Left cardiac atrium (tissue), 4 donors: ENCODE measurements around the gene FBXO7. TPM values are rescaled to one million over a fixed set of nuclear protein-coding genes. Genes with fewer than 3 reads are reported as not detected.

Experiments used
- ATAC-seq, 2 donors: fragments of 200-7000 bp; cut with Tn5 transposase; one replicate each; pipeline ENCODE4 v1.9.1; 2020; ENCODE audit warnings: mild to moderate bottlenecking in 2 of 2, moderate library complexity in 2 of 2
- DNase-seq: peaks from one replicate; pipeline ENCODE4 v3.0.0-alpha.2; 2020
- intact Hi-C, 2 donors: fragments of 100-400 bp; cut with DNase I; formaldehyde crosslinking; loops; one replicate each; pipeline versions ENCODE4 v1.14.1 to v1.15.1; 2022 to 2023
- total RNA-seq, 2 donors: library from RNA; stranded (reverse); fragmentation: NEBNext Ultra II Directional; extraction: Animal tissue kit (Norgen Biotek cat#: 25700); gene quantifications; one replicate each; pipeline ENCODE4 v1.2.1, GENCODE V29; 2021
- donor health status: DM: no; HTN: yes; CAD: no.
- donor health status: DM: no; HTN: yes; CAD: no; lungs with severe emphysema.
- donor health status: DM: yes; HTN: yes; CAD: no.
- donor health status: Dilated cardiomyopathy.

The FBXO7 gene
- total RNA-seq, 2 donors from 2014 or later, result 40.0 to 48.4 TPM

GRCh38 chr22:32527756-32528155 is 53.1 kb downstream of the FBXO7 start:
- intact Hi-C loops, result loop anchor here (2.0 kb wide), 1 partner anchor 269 kb away; no protein-coding TSS in a partner anchor
- ATAC-seq (no peak), DNase-seq (no peak)

GRCh38 chr22:32528316-32528715 is 53.7 kb downstream of the FBXO7 start:
- ATAC-seq (no peak), DNase-seq (no peak)
- intact Hi-C loops, result loop anchor here (2.0 kb wide), 1 partner anchor 268 kb away; no protein-coding TSS in a partner anchor

GRCh38 chr22:32528984-32529982 is 54.7 kb downstream of the FBXO7 start:
- ATAC-seq, result peak; percentile 71 to 78
- intact Hi-C loops, result loop anchor here (1.0 to 2.0 kb wide), 2 partner anchors 268 to 472 kb away; no protein-coding TSS in a partner anchor

GRCh38 chr22:32531228-32531627 is 56.6 kb downstream of the FBXO7 start:
- intact Hi-C loops, result loop anchor here (5.0 kb wide), 1 partner anchor 91 kb away; no protein-coding TSS in a partner anchor
- ATAC-seq (no peak), DNase-seq (no peak)

More at GRCh38 chr22:32528984-32529982, 54.7 kb downstream of the FBXO7 start:
- peak; percentile 92 for DNase-seq

- ATAC-seq, result peak; percentile 69 to 73
- intact Hi-C loops, result loop anchor here (5.0 kb wide), 1 partner anchor 90 kb away; no protein-coding TSS in a partner anchor
These were observed 57.6 kb downstream of the FBXO7 start for GRCh38 chr22:32531931-32532819.

GRCh38 chr22:32532820-32533128 is 58.2 kb downstream of the FBXO7 start:
- DNase-seq (no peak), ATAC-seq (no peak)
- intact Hi-C loops, result loop anchor here (5.0 kb wide), 1 partner anchor 90 kb away; no protein-coding TSS in a partner anchor

More at GRCh38 chr22:32531931-32532819, 57.6 kb downstream of the FBXO7 start:
- peak; percentile 88 for DNase-seq

GRCh38 chr22:32533265-32534111 is 58.9 kb downstream of the FBXO7 start:
- intact Hi-C loops, result loop anchor here (5.0 kb wide), 1 partner anchor 89 kb away; no protein-coding TSS in a partner anchor
- DNase-seq (no peak), ATAC-seq (peak in 1 of 2 donors; percentile 4)

GRCh38 chr22:32534252-32535235 is 59.9 kb downstream of the FBXO7 start:
- peak; percentile 20 to 38 for ATAC-seq
- intact Hi-C loops, result loop anchor here (5.0 kb wide), 1 partner anchor 88 kb away; no protein-coding TSS in a partner anchor
- DNase-seq, result peak; percentile 42

GRCh38 chr22:32535531-32536190 is 61.0 kb downstream of the FBXO7 start:
- ATAC-seq (no peak), DNase-seq (no peak)
- intact Hi-C loops, result no loop called here

GRCh38 chr22:32536352-32536751 is 61.7 kb downstream of the FBXO7 start:
- ATAC-seq, result no peak
- intact Hi-C loops, result no loop called here
- no peak for DNase-seq

GRCh38 chr22:32538521-32538920 is 63.9 kb downstream of the FBXO7 start:
- ATAC-seq (no peak), DNase-seq (no peak)
- intact Hi-C loops, result no loop called here

GRCh38 chr22:32539631-32540421 is 65.2 kb downstream of the FBXO7 start:
- intact Hi-C loops, result loop anchor here in 1 of 2 donors (5.0 kb wide), 1 partner anchor 77 kb away; no protein-coding TSS in a partner anchor
- DNase-seq (peak; percentile 42), ATAC-seq (no peak)

GRCh38 chr22:32541481-32541880 is 66.9 kb downstream of the FBXO7 start:
- no peak for ATAC-seq
- intact Hi-C loops, result loop anchor here in 1 of 2 donors (5.0 kb wide), 1 partner anchor 76 kb away; no protein-coding TSS in a partner anchor
- DNase-seq, result no peak

- DNase-seq (no peak), ATAC-seq (no peak)
- intact Hi-C loops, result loop anchor here in 1 of 2 donors (5.0 kb wide), 1 partner anchor 75 kb away; no protein-coding TSS in a partner anchor
These were observed 67.6 kb downstream of the FBXO7 start for GRCh38 chr22:32542066-32542676.
